Parathyroid adenoma (tissue), 2 donors: ENCODE results near the gene ADSL.

Experiments used
- H2AFZ ChIP-seq: fragments of 300-600 bp; sonication (generic); one replicate; pipeline ENCODE4 v1.7.0; 2017; ENCODE audit warnings: antibody characterized with exemption, mild to moderate bottlenecking
- H3K27ac ChIP-seq: fragments of 300-600 bp; sonication (generic); one replicate; pipeline ENCODE4 v1.7.0; 2017
- H3K27me3 ChIP-seq: fragments of 300-600 bp; sonication (generic); one replicate; pipeline ENCODE4 v1.7.0; 2017; ENCODE audit warnings: low read length; ENCODE audit not compliant: control insufficient read depth, insufficient read depth
- H3K36me3 ChIP-seq: fragments of 300-600 bp; sonication (generic); one replicate; pipeline ENCODE4 v1.7.0; 2017; ENCODE audit warnings: low read length; ENCODE audit not compliant: control insufficient read depth, insufficient read depth
- H3K4me1 ChIP-seq: fragments of 300-600 bp; sonication (generic); one replicate; pipeline ENCODE4 v1.7.0; 2017; ENCODE audit warnings: control low read depth
- H3K4me2 ChIP-seq: fragments of 300-600 bp; sonication (generic); one replicate; pipeline ENCODE4 v1.7.0; 2017; ENCODE audit warnings: low read length
- H3K4me3 ChIP-seq: fragments of 300-600 bp; sonication (generic); one replicate; pipeline ENCODE4 v1.7.0; 2017; ENCODE audit warnings: low read depth, low read length
- H3K79me2 ChIP-seq: fragments of 300-600 bp; sonication (generic); one replicate; pipeline ENCODE4 v1.7.0; 2017; ENCODE audit warnings: control low read depth
- H3K9ac ChIP-seq: fragments of 300-600 bp; sonication (generic); one replicate; pipeline ENCODE4 v1.7.0; 2017; ENCODE audit warnings: mild to moderate bottlenecking
- H3K9me3 ChIP-seq: fragments of 300-600 bp; sonication (generic); one replicate; pipeline ENCODE4 v1.7.0; 2017; ENCODE audit warnings: low read length; ENCODE audit not compliant: control insufficient read depth
- CTCF ChIP-seq: fragments of 300-600 bp; sonication (generic); IDR thresholded peaks from one replicate; pipeline ENCODE4 v1.7.0; 2017; ENCODE audit warnings: antibody characterized with exemption, mild to moderate bottlenecking
- donor health status: primary hyperparathyroidism.

The ADSL gene

DNA sequence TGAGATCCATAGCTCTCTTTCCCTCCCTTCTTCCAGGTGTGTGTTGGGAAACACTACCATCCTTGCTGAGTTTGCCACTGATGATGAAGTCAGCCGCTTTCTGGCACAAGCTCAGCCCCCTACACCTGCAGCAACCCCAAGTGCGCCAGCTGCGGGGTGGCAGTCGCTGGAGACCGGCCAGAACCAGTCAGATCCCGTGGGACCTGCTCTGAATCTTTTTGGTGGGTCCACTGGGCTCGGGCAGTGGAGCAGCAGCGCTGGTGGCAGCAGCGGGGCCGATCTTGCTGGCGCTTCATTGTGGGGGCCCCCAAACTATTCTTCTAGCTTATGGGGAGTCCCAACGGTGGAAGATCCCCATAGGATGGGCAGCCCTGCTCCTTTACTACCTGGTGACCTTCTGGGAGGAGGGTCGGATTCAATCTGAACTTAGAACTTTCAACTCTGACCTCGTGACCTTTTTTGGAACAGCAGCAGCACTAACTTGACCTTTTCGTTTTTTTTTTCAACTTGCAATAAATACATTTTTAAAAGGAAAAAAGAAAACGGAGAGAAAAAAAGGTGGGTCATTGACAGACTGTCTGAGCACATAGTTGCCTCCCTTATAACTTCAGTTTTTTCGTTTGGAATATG lies 23.4 kb upstream of the ADSL start:
- TF ChIP-seq CTCF = no peak
- Histone ChIP-seq H3K27ac (no peak overlapping the region), H3K36me3 (no peaks in the 10 kb centered on the region)

GRCh38 chr22:40323681-40324171 lies 22.6 kb upstream of the ADSL start:
- Histone ChIP-seq H3K4me1 (no peaks in the 10 kb centered on the region), H3K36me3 (no peaks in the 10 kb centered on the region), H3K9me3 (no peaks in the 10 kb centered on the region), H3K9ac (no peak overlapping the region), H3K27ac (no peak overlapping the region), H2AFZ (no peak overlapping the region), H3K79me2 (no peaks in the 10 kb centered on the region), H3K4me2 (no peak overlapping the region), H3K27me3 (no peaks in the 10 kb centered on the region), H3K4me3 (no peak overlapping the region)
- TF ChIP-seq CTCF = no peak

More for the DNA sequence above, 23.4 kb upstream of the ADSL start:
- Histone ChIP-seq H2AFZ (no peak overlapping the region), H3K27me3 (no peaks in the 10 kb centered on the region), H3K79me2 (no peaks in the 10 kb centered on the region), H3K4me3 (no peak overlapping the region), H3K4me2 (no peak overlapping the region), H3K4me1 (no peaks in the 10 kb centered on the region), H3K9me3 (no peaks in the 10 kb centered on the region), H3K9ac (no peak overlapping the region)

GRCh38 chr22:40324468-40325305 lies 21.6 kb upstream of the ADSL start:
- no peak overlapping the region for H3K27ac ChIP-seq
- H2AFZ ChIP-seq = no peak overlapping the region
- H3K9ac ChIP-seq = no peak overlapping the region
- H3K79me2 ChIP-seq = no peaks in the 10 kb centered on the region
- H3K4me3 ChIP-seq = no peak overlapping the region
- TF ChIP-seq CTCF = no peak
- no peaks in the 10 kb centered on the region for H3K36me3 ChIP-seq
- H3K4me1 ChIP-seq = no peaks in the 10 kb centered on the region
- no peaks in the 10 kb centered on the region for H3K27me3 ChIP-seq
- H3K9me3 ChIP-seq = no peaks in the 10 kb centered on the region
- H3K4me2 ChIP-seq = no peak overlapping the region

DNA sequence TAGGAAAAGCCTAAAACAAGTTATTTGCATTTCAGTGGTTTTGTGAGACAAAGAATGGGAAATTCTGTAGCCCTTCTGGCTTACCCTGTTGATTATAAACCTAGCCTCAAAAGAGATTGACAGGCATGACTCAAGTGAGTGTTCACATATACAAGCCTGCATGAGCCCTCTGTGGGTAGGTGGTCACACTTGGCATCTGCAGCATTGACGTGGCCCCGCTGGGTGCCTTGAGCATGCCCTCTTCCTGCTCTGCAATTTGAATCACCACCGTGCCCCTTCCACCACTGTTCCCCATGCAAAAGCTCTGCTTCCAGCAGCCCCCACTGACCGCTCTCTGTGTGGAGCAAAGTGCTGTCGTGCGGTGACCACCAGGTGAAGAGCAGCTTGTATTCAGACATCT lies 21.0 kb upstream of the ADSL start:
- no peaks in the 10 kb centered on the region for H3K27me3 ChIP-seq
- H2AFZ ChIP-seq = no peak overlapping the region
- H3K4me2 ChIP-seq = no peak overlapping the region
- H3K79me2 ChIP-seq = no peaks in the 10 kb centered on the region
- no peak for TF ChIP-seq CTCF
- no peak overlapping the region for H3K27ac ChIP-seq
- H3K9me3 ChIP-seq = no peaks in the 10 kb centered on the region
- no peak overlapping the region for H3K9ac ChIP-seq
- no peak overlapping the region for H3K4me3 ChIP-seq
- no peaks in the 10 kb centered on the region for H3K36me3 ChIP-seq
- peaks cover 3% of the 10 kb centered on the region for H3K4me1 ChIP-seq
